ENCODE results near the gene BTNL2.
A peak's percentile ranks its signal among the peaks of the same experiment; 100 is the strongest.

BTNL2 gene

DNA sequence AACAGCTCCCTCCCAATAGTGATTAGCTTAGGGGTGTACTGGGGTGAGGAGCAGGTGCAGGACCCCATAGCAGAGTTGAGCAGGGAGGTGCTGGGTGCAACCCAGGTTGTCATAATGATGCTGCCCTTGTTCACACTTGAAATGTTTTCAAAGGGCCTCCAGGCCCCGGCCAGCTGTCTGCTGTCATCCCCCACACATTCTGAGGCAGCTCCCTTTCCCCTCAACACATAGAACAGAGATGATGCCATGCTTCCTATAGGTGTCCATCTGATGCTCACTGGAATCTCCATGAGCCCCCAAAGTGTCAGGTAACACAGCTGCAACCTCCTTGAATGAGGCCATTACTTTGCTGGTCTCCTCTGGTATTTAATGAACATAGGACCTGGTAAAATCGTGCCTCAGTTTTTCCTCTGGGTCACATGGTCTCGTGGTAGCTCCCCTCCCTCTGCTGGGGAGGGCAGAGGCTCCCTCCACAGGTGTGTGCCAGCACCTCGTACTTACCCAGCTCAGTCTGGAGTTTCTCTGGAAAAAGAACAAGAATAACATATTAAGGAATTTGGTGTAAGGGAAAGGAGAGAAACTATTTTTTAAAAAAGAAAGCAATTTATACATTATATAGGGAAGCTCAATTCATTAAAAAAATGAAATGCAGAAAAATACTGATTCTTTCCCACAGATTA, 5.6 kb downstream of the BTNL2 start:
- DNase-seq (ENCODE audit: low spot score in 2 of 2) = no peak
- H3K4me3 Mint-ChIP-seq = no peak overlapping the region
- H3K9me3 Mint-ChIP-seq = no peaks in the 10 kb centered on the region
- H3K27ac Mint-ChIP-seq = no peak overlapping the region
- no peak for ATAC-seq (ENCODE audit: low read depth)
- H3K4me1 Mint-ChIP-seq = peaks cover 10% of the 10 kb centered on the region
- no peaks in the 10 kb centered on the region for H3K36me3 Mint-ChIP-seq
- no peaks in the 10 kb centered on the region for H3K27me3 Mint-ChIP-seq

DNA sequence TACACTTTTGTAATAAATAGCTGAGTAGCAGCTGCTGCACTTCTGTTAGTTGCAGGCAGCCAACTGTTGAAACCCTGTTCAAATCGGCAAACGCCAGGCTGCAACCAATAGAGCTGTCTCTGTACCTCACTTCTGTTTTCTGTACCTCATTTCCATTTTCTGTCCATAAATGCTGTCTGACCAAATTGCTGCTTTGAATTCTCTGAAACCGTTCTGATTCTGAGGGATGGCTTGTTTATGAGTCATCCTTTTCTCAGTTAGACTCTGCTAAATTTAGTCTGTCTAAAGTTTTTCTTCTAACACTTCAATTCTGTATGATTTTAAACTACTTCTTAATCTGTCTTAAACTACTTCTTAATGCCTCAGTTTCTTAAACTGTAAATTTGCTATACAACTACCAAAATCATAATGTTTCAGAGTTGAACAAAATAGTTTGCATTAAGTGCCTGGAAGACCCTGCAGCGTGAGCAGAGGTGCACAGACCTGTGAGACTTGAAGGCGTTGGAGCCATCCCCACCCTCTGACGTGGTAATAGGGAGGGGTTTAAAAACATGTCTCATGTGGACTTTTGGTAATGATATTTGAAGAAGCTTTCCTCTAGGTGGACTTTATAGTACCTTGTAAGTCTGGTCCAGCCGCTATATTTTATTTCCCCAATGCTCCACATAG, 9.6 kb downstream of the BTNL2 start:
- H3K27me3 Mint-ChIP-seq = no peaks in the 10 kb centered on the region
- peaks cover 2% of the 10 kb centered on the region for H3K36me3 Mint-ChIP-seq
- H3K4me3 Mint-ChIP-seq = peak overlapping the region; percentile 67
- peak; percentile 90 for ATAC-seq (ENCODE audit: low read depth)
- no peaks in the 10 kb centered on the region for H3K9me3 Mint-ChIP-seq
- peaks cover 10% of the 10 kb centered on the region for H3K4me1 Mint-ChIP-seq
- peak overlapping the region; percentile 22 for H3K27ac Mint-ChIP-seq
- DNase-seq (ENCODE audit: low spot score in 2 of 2) = peak in 1 of 2 donors; percentile 28

DNA sequence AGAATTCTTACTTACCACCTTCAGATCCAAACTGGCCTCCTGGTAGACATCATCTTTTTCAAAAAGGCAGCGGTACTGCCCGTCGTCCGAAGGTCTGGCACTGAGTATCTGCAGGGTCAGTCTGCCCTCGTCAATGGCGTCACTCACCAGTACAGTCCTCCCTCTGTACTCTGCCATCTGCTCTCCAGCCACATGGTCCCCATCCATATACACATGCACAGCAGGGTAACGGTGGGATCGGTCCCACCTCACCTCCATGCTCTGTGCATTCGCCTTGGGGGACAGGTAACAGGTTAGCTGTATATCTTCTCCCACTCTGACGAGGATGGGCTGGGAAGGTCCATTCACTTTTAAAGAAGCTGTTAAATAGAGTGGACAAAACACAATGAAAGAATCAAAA, 11.0 kb downstream of the BTNL2 start:
- no peak for DNase-seq (ENCODE audit: low spot score in 2 of 2)
- Mint-ChIP-seq H3K4me3 (no peak overlapping the region), H3K27ac (no peak overlapping the region), H3K27me3 (no peaks in the 10 kb centered on the region), H3K9me3 (no peaks in the 10 kb centered on the region), H3K4me1 (peaks cover 10% of the 10 kb centered on the region), H3K36me3 (peaks cover 2% of the 10 kb centered on the region)
- ATAC-seq (ENCODE audit: low read depth) = no peak

DNA sequence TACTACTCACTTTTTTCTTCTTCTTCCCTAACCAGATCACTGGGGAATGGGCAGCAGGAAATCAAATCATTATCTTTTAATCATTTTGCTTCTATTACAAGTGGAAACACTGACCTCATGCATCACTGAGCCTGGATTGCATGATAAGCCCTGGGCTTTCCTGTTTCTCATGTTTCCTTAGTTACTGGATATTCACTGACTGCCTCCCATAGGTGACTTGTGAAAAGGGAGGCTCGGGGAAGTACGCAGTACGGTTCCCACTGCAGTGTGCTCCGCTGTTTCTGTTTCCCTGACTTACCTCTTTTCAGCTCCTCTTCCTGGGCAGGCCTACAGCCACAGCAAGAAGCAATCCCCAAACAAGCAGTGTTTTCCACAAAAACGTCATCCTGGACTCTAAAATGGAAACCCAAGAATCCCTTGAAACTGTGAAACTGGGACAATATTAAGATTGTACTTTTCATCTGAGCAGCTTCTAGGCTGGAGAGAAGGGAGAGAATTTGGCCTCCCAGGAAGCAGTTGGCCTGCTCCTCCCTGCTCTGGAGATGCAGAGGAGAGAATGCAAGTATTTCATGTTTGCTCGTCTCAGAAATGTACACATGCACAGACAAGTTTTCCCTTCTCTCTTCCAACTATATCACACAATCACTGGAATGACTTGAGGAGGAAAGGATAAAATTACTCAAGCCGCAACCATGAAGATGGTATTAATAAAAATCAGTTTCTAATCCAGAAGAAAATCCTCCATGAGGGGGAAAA, 13.1 kb downstream of the BTNL2 start:
- Mint-ChIP-seq H3K27me3 (no peaks in the 10 kb centered on the region), H3K4me1 (peaks cover 10% of the 10 kb centered on the region), H3K27ac (no peak overlapping the region), H3K9me3 (no peaks in the 10 kb centered on the region), H3K36me3 (peaks cover 2% of the 10 kb centered on the region), H3K4me3 (no peak overlapping the region)
- ATAC-seq (ENCODE audit: low read depth) (no peak), DNase-seq (ENCODE audit: low spot score in 2 of 2) (no peak)

DNA sequence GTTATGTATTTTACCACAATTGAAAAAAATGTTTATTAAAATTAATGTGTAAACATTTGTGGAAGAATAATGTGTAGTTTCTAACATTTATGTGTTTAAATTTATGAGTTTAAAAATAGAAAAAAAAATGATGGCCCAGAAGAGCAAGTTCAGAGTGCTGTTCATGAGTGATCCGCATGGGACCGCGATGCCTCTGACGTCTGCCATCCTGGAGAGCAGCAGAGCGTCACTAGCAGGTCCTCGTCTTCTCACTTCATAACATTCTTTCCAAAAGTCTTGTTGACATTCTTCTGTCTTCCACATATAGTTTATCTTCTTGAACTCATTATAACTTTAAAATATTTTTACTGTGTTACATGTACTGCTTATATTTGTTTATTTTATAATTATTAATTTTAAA, 15.5 kb downstream of the BTNL2 start:
- H3K27ac Mint-ChIP-seq = no peak overlapping the region
- H3K4me3 Mint-ChIP-seq = no peak overlapping the region
- no peak for DNase-seq (ENCODE audit: low spot score in 2 of 2)
- H3K27me3 Mint-ChIP-seq = no peaks in the 10 kb centered on the region
- H3K9me3 Mint-ChIP-seq = no peaks in the 10 kb centered on the region
- H3K36me3 Mint-ChIP-seq = peaks cover 2% of the 10 kb centered on the region
- ATAC-seq (ENCODE audit: low read depth) = no peak
- H3K4me1 Mint-ChIP-seq = peaks cover 13% of the 10 kb centered on the region

DNA sequence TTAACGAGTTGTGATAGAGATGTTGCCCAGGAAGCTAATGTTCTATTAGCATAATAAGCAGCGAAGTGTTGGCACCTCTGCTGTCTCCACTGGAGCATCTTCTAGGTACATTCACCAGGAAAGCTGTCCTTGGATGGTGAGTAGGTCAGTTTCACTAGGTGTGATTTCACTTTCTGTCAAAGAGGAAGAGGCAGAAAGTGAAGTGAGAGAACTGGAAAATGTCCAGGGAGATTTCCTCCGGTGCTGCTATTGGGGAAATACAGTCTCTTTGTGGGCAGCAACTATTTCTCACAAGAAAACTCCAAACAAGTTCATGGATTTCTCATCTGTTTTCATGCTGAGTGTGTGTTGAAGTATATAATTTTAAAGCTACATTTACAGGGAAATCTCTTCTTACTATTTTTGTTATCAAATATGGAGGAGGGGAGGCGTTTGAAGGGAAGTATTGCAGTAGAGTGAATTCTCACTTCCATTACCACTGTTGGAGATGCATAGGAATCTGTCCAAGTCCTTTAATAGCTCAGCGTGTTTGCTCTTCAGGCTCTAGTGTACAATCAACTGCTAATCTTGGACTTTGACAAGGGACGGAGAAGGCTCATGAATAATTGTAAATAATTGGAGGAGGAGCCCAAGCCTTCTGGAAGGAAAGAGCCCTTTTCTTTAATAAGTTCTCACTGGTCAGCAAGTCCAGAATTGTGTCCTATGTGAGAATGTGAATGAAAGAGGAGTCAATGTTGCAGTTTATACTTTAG, 19.2 kb downstream of the BTNL2 start:
- Mint-ChIP-seq H3K36me3 (peaks cover 1% of the 10 kb centered on the region), H3K9me3 (no peaks in the 10 kb centered on the region)
- ATAC-seq (ENCODE audit: low read depth) = no peak

DNA sequence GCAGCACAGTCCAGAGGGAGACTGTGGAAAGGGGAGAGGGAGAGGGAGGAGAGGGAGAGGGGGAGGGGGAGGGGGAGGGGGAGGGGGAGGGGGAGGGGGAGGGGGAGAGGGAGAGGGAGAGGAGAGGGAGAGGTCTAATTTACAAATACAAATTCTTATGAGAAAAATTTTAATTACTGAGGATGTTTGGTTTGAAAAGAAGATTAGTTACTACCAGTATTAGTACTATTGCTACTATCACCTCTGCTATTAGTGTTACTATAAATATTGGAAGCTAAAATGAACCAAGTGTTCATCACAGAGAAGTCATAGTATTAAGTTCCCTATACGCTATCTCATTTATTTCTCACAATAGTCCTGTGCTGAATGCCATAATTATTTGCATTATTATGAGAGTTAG, 20.9 kb downstream of the BTNL2 start:
- no peak overlapping the region for H3K4me3 Mint-ChIP-seq
- no peak for DNase-seq (ENCODE audit: low spot score in 2 of 2)
- no peaks in the 10 kb centered on the region for H3K27me3 Mint-ChIP-seq
- no peak overlapping the region for H3K27ac Mint-ChIP-seq
- no peak for ATAC-seq (ENCODE audit: low read depth)
- peaks cover 14% of the 10 kb centered on the region for H3K4me1 Mint-ChIP-seq
- H3K36me3 Mint-ChIP-seq = no peaks in the 10 kb centered on the region
- H3K9me3 Mint-ChIP-seq = no peaks in the 10 kb centered on the region

More for the DNA sequence above, 19.2 kb downstream of the BTNL2 start:
- no peak overlapping the region for H3K4me3 Mint-ChIP-seq
- no peaks in the 10 kb centered on the region for H3K27me3 Mint-ChIP-seq
- no peak for DNase-seq (ENCODE audit: low spot score in 2 of 2)
- H3K27ac Mint-ChIP-seq = no peak overlapping the region
- H3K4me1 Mint-ChIP-seq = peaks cover 11% of the 10 kb centered on the region

DNA sequence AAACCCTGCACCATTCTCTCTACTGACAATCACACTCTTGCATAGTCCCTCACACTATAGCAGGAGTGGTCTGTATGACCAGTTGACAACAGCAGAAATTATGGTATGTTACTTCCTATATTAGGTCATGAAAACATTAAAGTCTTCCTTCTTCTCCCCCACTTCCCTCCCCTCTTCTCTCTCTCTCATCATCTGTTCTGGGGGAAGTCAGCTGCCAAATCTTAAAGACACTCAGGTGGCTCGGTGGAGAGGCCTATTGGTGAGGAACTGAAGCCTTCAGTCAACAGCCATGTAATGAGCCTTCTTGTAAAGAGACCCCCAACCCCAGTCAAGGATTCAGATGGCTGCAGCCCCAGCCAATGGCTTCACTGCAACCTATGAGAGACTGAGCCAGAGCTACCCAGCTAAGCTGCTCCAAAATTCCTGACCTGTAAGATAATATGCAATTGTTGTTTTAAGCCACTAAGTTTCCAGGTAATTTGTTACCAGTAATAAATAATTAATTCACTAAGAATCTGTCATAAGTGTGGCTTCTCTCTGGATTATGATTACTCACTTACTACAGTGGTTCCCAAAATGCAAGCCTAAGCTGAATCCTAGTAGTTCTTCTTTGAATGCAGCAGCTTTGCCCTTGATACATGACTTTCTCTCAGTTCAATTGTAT, 24.1 kb downstream of the BTNL2 start:
- Mint-ChIP-seq H3K4me3 (no peak overlapping the region), H3K27ac (peak overlapping the region; percentile 29)
- peak; percentile 42 for ATAC-seq (ENCODE audit: low read depth)

DNA sequence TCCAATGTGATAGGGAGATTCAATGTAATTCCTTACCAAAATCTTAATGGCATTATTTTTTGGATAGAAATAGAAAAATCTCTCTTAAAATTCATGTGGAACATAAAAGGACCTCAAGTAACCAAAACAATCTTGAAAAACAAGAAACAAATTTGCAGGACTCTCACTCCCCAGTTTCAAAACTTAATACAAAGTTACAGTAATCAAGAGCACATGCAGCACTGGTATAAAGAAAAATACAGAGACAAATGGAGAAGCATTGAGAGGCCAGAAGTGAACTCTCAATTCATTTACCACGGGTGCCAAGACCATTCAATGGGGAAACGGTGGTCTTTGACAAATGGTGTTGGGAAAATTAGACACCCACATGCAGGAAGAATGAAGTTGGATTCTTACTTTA, 27.4 kb downstream of the BTNL2 start:
- peaks cover 23% of the 10 kb centered on the region for H3K4me1 Mint-ChIP-seq
- DNase-seq (ENCODE audit: low spot score in 2 of 2) (no peak), ATAC-seq (ENCODE audit: low read depth) (peak; percentile 56)
- H3K36me3 Mint-ChIP-seq = no peaks in the 10 kb centered on the region
- H3K27me3 Mint-ChIP-seq = no peaks in the 10 kb centered on the region
- H3K9me3 Mint-ChIP-seq = no peaks in the 10 kb centered on the region
- no peak overlapping the region for H3K27ac Mint-ChIP-seq
- no peak overlapping the region for H3K4me3 Mint-ChIP-seq

More for the DNA sequence above, 24.1 kb downstream of the BTNL2 start:
- DNase-seq (ENCODE audit: low spot score in 2 of 2) = no peak
- no peaks in the 10 kb centered on the region for H3K36me3 Mint-ChIP-seq
- H3K4me1 Mint-ChIP-seq = peaks cover 20% of the 10 kb centered on the region
- no peaks in the 10 kb centered on the region for H3K9me3 Mint-ChIP-seq
- no peaks in the 10 kb centered on the region for H3K27me3 Mint-ChIP-seq

DNA sequence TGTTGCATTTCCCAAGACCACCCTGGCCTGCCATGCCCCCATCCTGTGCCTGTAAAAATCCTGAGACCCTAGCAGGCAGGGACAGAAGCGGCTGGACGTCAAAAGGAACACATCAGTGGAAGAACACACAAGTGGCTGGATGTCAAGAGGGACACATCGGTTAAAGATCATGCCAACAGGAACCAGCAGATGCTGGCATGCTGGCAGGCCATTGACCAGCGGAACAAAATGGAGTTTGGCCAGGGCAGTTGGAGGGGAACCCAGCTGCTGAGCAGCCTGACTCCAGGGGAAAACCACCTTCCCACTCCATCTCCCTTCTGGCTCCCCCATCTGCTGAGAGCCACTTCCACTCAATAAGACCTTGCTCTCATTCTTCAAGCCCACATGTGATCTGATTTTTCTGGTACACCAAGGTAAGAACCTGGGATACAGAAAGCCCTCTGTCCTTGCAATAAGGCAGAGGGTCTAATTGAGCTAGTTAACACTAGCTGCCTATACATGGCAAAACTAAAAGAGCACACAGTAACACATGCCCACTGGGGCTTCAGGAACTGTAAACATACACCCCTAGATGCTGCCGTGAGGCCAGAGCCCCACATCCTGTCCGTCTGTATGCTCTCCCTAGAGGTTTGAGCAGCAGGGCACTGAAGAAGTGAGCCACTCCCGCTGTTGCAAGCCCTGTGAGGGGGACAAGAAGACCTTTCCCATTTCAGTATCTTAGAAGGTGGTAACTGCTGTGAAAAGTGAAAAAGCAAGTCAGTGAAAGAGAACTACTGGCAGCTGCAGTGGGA, 31.0 kb downstream of the BTNL2 start:
- Mint-ChIP-seq H3K27me3 (no peaks in the 10 kb centered on the region), H3K27ac (no peak overlapping the region), H3K4me1 (peaks cover 17% of the 10 kb centered on the region), H3K4me3 (no peak overlapping the region), H3K36me3 (peaks cover 3% of the 10 kb centered on the region), H3K9me3 (no peaks in the 10 kb centered on the region)
- no peak for ATAC-seq (ENCODE audit: low read depth)
- DNase-seq (ENCODE audit: low spot score in 2 of 2) = no peak

DNA sequence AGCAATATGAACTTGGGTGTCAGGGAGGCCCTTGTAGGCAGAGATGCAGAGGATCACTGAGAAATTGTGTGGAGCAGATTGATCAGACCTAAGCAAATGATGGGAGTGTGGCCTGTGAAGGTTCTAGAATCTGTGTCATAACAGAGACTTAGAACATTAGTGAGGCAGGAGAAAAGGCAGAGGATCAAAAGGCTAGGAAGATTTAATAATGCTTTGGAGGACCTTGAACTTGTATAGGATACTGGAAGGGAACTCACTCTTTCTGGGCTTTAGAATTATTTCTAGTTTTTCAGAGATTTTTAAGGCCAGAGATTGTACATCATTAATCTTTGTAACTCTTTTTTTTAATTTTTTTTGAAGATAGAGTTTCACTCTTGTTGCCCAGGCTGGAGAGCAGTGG, 35.2 kb downstream of the BTNL2 start, which contains the start of gene TSBP1:
Gene TSBP1, minus strand, starts transcription at position 101 of the 400 bp plus-strand sequence. CDS start 197 bp downstream, outside the sequence.
- DNase-seq (ENCODE audit: low spot score in 2 of 2) = no peak
- Mint-ChIP-seq H3K9me3 (no peaks in the 10 kb centered on the region), H3K27ac (no peak within 1 kb of the TSS), H3K36me3 (peaks cover 4% of the 10 kb centered on the region), H3K4me3 (no peak within 1 kb of the TSS), H3K4me1 (peaks cover 8% of the 10 kb centered on the region), H3K27me3 (peaks cover 1% of the 10 kb centered on the region)
- ATAC-seq (ENCODE audit: low read depth) = no peak

DNA sequence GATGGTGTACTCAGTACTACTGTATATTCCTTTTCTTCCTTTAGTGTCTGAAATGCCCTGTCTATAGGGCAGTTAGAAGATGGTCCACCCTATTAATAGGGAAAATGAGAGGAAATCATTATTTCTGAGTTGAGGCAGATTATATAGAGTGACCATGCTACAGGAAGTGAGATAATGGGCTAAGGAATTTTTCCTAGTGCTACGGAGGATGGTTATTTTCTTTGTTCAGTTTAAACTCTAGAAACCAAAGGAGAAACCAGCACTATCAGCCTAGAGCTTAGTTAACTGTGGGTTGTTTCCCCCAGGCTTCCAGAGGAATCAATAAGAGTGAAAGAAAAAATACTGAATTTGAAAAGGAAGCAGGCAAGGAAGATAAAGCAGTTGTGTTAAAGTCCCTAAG, 35.8 kb downstream of the BTNL2 start:
- no peak overlapping the region for H3K4me3 Mint-ChIP-seq
- peaks cover 4% of the 10 kb centered on the region for H3K36me3 Mint-ChIP-seq
- no peaks in the 10 kb centered on the region for H3K9me3 Mint-ChIP-seq
- no peak for DNase-seq (ENCODE audit: low spot score in 2 of 2)
- H3K27me3 Mint-ChIP-seq = peaks cover 1% of the 10 kb centered on the region
- no peak overlapping the region for H3K27ac Mint-ChIP-seq
- H3K4me1 Mint-ChIP-seq = peaks cover 5% of the 10 kb centered on the region
- no peak for ATAC-seq (ENCODE audit: low read depth)

DNA sequence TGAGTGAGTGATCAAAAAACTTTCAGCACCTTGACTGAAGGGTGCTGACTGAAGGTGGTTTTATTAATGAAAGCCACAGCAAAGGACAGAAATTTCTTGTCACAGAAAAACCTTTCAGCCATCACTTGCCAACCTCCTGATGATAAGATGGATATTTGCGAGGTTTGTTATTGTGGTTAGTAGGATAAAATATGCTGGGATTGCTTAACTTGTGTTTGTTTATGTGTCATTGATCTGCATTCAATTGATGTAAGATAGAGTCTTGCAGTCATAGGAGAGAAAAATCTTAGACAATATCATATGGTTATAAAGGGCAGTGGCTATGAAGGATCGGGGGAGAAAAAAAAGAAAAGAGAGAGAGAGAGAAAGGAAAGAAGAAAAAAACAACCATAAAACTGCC, 36.5 kb downstream of the BTNL2 start:
- ATAC-seq (ENCODE audit: low read depth) = no peak
- peaks cover 2% of the 10 kb centered on the region for H3K4me1 Mint-ChIP-seq
- peaks cover 1% of the 10 kb centered on the region for H3K27me3 Mint-ChIP-seq
- no peak overlapping the region for H3K27ac Mint-ChIP-seq
- DNase-seq (ENCODE audit: low spot score in 2 of 2) = no peak
- H3K4me3 Mint-ChIP-seq = no peak overlapping the region
- peaks cover 4% of the 10 kb centered on the region for H3K36me3 Mint-ChIP-seq
- H3K9me3 Mint-ChIP-seq = no peaks in the 10 kb centered on the region
